Measurements from ENCODE around the gene SF3B3.

SF3B3 gene

DNA sequence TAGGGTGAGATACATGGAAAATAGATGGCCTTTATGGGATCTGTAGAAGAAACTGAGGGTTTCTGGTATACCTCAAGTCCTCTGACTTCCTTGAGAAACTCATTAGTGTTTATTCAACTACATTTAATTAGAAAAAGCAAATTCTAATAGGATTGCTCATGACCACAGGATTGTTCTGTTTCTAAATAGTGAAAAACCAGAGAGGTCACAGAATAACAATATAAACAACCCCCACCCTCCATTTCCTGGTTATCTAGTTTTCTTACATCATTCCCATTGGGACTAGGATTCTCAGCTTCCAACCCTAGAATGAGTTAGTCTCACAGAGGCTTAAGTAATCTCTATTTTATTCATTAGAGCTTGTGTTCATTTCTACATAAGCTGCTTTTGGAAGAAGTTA lies 30.0 kb downstream of the SF3B3 start:
- peaks cover 22% of the 10 kb centered on the region for H4K20me1 ChIP-seq (ENCODE audit: insufficient read depth, low read length)

DNA sequence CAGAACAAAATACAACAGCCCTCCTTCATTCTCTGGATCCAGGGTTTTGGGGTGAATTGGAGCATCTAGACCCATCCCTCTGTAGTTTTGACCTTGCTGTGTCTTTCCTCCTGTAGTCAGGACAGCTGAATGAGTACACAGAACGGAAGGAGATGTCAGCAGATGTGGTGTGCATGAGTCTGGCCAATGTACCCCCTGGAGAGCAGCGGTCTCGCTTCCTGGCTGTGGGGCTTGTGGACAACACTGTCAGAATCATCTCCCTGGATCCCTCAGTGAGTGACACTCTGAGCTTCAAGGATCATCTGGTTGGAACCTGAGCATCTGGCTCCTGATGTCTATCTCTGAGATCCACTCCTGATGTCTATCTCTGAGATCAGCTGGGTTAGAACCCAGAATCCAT lies 32.4 kb downstream of the SF3B3 start:
- Histone ChIP-seq H2AFZ (ENCODE audit: low read length) (no peak overlapping the region), H3K4me1 (ENCODE audit: low read length) (no peaks in the 10 kb centered on the region), H3K27ac (ENCODE audit: low read length) (no peak overlapping the region), H3K4me2 (ENCODE audit: low read depth, low read length) (no peak overlapping the region), H3K36me3 (replicated peaks; ENCODE audit: insufficient read depth, low read length) (peaks cover 45% of the 10 kb centered on the region), H3K4me3 (ENCODE audit: low read length) (no peak overlapping the region), H4K20me1 (ENCODE audit: insufficient read depth, low read length) (0 out of 2 replicates have a peak, but pooled peaks cover 5% of the 10 kb centered on the region), H3K79me2 (ENCODE audit: low read length) (peaks cover 93% of the 10 kb centered on the region), H3K9me2 (replicated peaks; ENCODE audit: insufficient read depth, low read length) (no peaks in the 10 kb centered on the region), H3K9ac (ENCODE audit: low read length) (no peak overlapping the region), H3K9me3 (replicated peaks; ENCODE audit: insufficient read depth, low read length) (no peaks in the 10 kb centered on the region), H3F3A (ENCODE audit: insufficient read depth, low read length) (no peaks in the 10 kb centered on the region), H3K27me3 (replicated peaks; ENCODE audit: insufficient read depth, low read length) (no peaks in the 10 kb centered on the region)
- no peak for TF ChIP-seq EZH2phosphoT487 (IDR thresholded peaks at IDR 0.05; ENCODE audit: low read length)
- no peak for TF ChIP-seq EZH2 (optimal IDR thresholded peaks at IDR 0.05; ENCODE audit: low read depth, low read length)
- TF ChIP-seq, protein P1, sequence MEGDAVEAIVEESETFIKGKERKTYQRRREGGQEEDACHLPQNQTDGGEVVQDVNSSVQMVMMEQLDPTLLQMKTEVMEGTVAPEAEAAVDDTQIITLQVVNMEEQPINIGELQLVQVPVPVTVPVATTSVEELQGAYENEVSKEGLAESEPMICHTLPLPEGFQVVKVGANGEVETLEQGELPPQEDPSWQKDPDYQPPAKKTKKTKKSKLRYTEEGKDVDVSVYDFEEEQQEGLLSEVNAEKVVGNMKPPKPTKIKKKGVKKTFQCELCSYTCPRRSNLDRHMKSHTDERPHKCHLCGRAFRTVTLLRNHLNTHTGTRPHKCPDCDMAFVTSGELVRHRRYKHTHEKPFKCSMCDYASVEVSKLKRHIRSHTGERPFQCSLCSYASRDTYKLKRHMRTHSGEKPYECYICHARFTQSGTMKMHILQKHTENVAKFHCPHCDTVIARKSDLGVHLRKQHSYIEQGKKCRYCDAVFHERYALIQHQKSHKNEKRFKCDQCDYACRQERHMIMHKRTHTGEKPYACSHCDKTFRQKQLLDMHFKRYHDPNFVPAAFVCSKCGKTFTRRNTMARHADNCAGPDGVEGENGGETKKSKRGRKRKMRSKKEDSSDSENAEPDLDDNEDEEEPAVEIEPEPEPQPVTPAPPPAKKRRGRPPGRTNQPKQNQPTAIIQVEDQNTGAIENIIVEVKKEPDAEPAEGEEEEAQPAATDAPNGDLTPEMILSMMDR (IDR thresholded peaks at IDR 0.05; ENCODE audit: low read length), result no peak
- DNase-seq, result no peak

More for the DNA sequence above, 30.0 kb downstream of the SF3B3 start:
- Histone ChIP-seq H3K79me2 (ENCODE audit: low read length) (peaks cover 97% of the 10 kb centered on the region), H3F3A (ENCODE audit: insufficient read depth, low read length) (no peaks in the 10 kb centered on the region), H3K9me2 (replicated peaks; ENCODE audit: insufficient read depth, low read length) (no peaks in the 10 kb centered on the region), H3K4me1 (ENCODE audit: low read length) (no peaks in the 10 kb centered on the region), H3K9me3 (replicated peaks; ENCODE audit: insufficient read depth, low read length) (no peaks in the 10 kb centered on the region), H2AFZ (ENCODE audit: low read length) (no peak overlapping the region), H3K27ac (ENCODE audit: low read length) (no peak overlapping the region), H3K27me3 (replicated peaks; ENCODE audit: insufficient read depth, low read length) (no peaks in the 10 kb centered on the region), H3K4me2 (ENCODE audit: low read depth, low read length) (no peak overlapping the region), H3K9ac (ENCODE audit: low read length) (no peak overlapping the region), H3K4me3 (ENCODE audit: low read length) (no peak overlapping the region), H3K36me3 (replicated peaks; ENCODE audit: insufficient read depth, low read length) (peaks cover 51% of the 10 kb centered on the region)
- DNase-seq, result no peak
- no peak for TF ChIP-seq EZH2phosphoT487 (IDR thresholded peaks at IDR 0.05; ENCODE audit: low read length)
- TF ChIP-seq, protein P1 (IDR thresholded peaks at IDR 0.05; ENCODE audit: low read length), result no peak
- TF ChIP-seq EZH2 (optimal IDR thresholded peaks at IDR 0.05; ENCODE audit: low read depth, low read length), result no peak

DNA sequence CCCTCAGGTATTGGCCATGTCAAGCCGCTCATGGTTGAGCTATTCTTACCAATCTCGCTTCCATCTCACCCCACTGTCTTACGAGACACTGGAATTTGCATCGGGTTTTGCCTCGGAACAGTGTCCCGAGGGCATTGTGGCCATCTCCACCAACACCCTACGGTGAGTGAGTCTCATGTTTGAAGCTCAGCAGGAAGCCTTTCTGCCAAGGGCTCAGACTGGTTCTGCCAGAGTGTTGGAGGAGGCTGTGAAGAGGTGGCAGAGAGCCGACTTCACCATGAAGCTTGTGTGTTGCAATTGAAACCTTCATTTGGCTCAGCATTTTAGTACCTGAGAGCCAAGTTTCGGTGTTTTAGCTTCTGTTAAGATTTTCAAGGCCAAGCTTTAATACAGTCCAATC lies 38.0 kb downstream of the SF3B3 start:
- H3K9ac ChIP-seq (ENCODE audit: low read length), result no peak overlapping the region
- DNase-seq, result no peak
- no peaks in the 10 kb centered on the region for H3K27me3 ChIP-seq (replicated peaks; ENCODE audit: insufficient read depth, low read length)
- H3K9me2 ChIP-seq (replicated peaks; ENCODE audit: insufficient read depth, low read length), result no peaks in the 10 kb centered on the region
- H3K27ac ChIP-seq (ENCODE audit: low read length), result no peak overlapping the region
- no peak overlapping the region for H2AFZ ChIP-seq (ENCODE audit: low read length)
- H3K4me1 ChIP-seq (ENCODE audit: low read length), result no peaks in the 10 kb centered on the region
- H3K4me3 ChIP-seq (ENCODE audit: low read length), result no peak overlapping the region
- H3K9me3 ChIP-seq (replicated peaks; ENCODE audit: insufficient read depth, low read length), result no peaks in the 10 kb centered on the region
- TF ChIP-seq, protein P1 (IDR thresholded peaks at IDR 0.05; ENCODE audit: low read length), result no peak
- no peak for TF ChIP-seq EZH2phosphoT487 (IDR thresholded peaks at IDR 0.05; ENCODE audit: low read length)
- TF ChIP-seq EZH2 (optimal IDR thresholded peaks at IDR 0.05; ENCODE audit: low read depth, low read length), result no peak
- H3F3A ChIP-seq (ENCODE audit: insufficient read depth, low read length), result no peaks in the 10 kb centered on the region
- peaks cover 89% of the 10 kb centered on the region for H3K79me2 ChIP-seq (ENCODE audit: low read length)
- H3K36me3 ChIP-seq (replicated peaks; ENCODE audit: insufficient read depth, low read length), result peaks cover 57% of the 10 kb centered on the region
- peaks cover 5% of the 10 kb centered on the region; the same call in 1 of the 2 replicates for H4K20me1 ChIP-seq (ENCODE audit: insufficient read depth, low read length)
- H3K4me2 ChIP-seq (ENCODE audit: low read depth, low read length), result no peak overlapping the region
